OCI-LY3 (cell line): ENCODE data around the gene FOXJ3.

Experiments used
- H2AFZ ChIP-seq: fragments of 200-600, 300-600 bp; shearing (Covaris generic); 2 replicates; pipeline ENCODE4 v1.6.0; 2014; ENCODE audit warnings: antibody characterized with exemption, low read depth, low read length
- H3K27ac ChIP-seq: fragments of 200-600, 300-600 bp; sonication (generic); 2 replicates; pipeline ENCODE4 v1.5.1; 2014; ENCODE audit warnings: mild to moderate bottlenecking, low read length, moderate library complexity, mixed read lengths
- H3K27me3 ChIP-seq: fragments of 200-600, 300-600 bp; sonication (generic); 2 replicates; pipeline ENCODE4 v1.6.1; 2014; ENCODE audit warnings: low read depth, low read length, mixed read lengths
- H3K36me3 ChIP-seq: fragments of 200-600, 300-600 bp; sonication (generic); replicated peaks from 2 replicates; pipeline ENCODE3; 2014; ENCODE audit warnings: low read depth, low read length, mixed read lengths
- H3K4me1 ChIP-seq: fragments of 300-600, 200-600 bp; sonication (generic); 2 replicates; pipeline ENCODE4 v1.6.1; 2014; ENCODE audit warnings: low read length, mixed read lengths
- H3K4me2 ChIP-seq: fragments of 200-600, 300-600 bp; sonication (generic); 2 replicates; pipeline ENCODE4 v1.6.1; 2014; ENCODE audit warnings: low read length, mixed read lengths
- H3K4me3 ChIP-seq: fragments of 300-600, 200-600 bp; sonication (generic); 2 replicates; pipeline ENCODE4 v1.5.1; 2014; ENCODE audit warnings: antibody characterized with exemption, mild to moderate bottlenecking, low read length, moderate library complexity
- H3K79me2 ChIP-seq: fragments of 300-600, 200-600 bp; shearing (Covaris generic); 2 replicates; pipeline ENCODE4 v1.6.1; 2014; ENCODE audit warnings: mild to moderate bottlenecking, low read length, mixed read lengths
- H3K9ac ChIP-seq: fragments of 300-600, 200-600 bp; shearing (Covaris generic); 2 replicates; pipeline ENCODE4 v1.6.0; 2014; ENCODE audit warnings: mild to moderate bottlenecking, low read length, moderate library complexity
- H3K9me3 ChIP-seq: fragments of 200-600, 300-600 bp; shearing (Covaris generic); 2 replicates; pipeline ENCODE4 v1.6.1; 2014; ENCODE audit warnings: low read length, mixed read lengths; ENCODE audit not compliant: insufficient read depth
- H4K20me1 ChIP-seq: fragments of 200-600, 300-600 bp; sonication (generic); 2 replicates; pipeline ENCODE4 v1.6.1; 2016; ENCODE audit warnings: low read length, mixed read lengths; ENCODE audit not compliant: insufficient read depth
- EZH2phosphoT487 ChIP-seq: fragments of 200-600 bp; shearing (Covaris generic); IDR thresholded peaks from 2 replicates; pipeline ENCODE4 v1.6.1; 2018; ENCODE audit warnings: antibody characterized with exemption, mixed run types, low read depth
- TF ChIP-seq, protein P1 (sequence below): fragments of 200-600, 300-600 bp; sonication (generic); IDR thresholded peaks from 2 replicates; pipeline ENCODE4 v1.5.1; 2014; ENCODE audit warnings: antibody characterized with exemption, low read length, low read depth

Gene FOXJ3

DNA sequence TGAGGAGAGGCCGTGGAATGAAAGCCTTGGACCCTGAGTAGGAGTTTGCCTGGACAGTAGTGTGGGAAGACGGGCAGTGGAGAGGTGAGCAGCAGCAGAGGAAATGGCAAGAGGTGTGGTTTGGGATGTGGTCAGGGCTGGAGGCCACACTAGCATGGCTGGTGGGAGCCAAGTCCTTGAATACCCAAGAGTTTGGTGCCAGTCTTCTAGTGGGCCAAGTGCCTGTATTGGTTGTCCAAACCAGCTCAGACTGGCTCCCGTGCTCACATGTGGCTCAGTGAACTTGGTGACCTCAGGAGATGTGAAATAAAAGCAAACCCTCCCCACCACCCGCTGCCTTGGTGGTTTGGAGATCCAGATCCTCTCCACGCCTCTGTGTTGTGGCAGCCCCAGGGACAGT is 172.9 kb downstream of the FOXJ3 start:
- H3K9ac ChIP-seq = no peak overlapping the region
- no peak overlapping the region for H2AFZ ChIP-seq
- H3K27me3 ChIP-seq = no peaks in the 10 kb centered on the region
- no peak overlapping the region for H3K27ac ChIP-seq
- peaks cover 20% of the 10 kb centered on the region; the same call in 1 of the 2 replicates for H3K4me1 ChIP-seq
- H3K36me3 ChIP-seq = no peaks in the 10 kb centered on the region
- H3K4me3 ChIP-seq = no peak overlapping the region
- H3K9me3 ChIP-seq = peaks cover 7% of the 10 kb centered on the region; the same call in 1 of the 2 replicates
- no peaks in the 10 kb centered on the region for H3K79me2 ChIP-seq
- H3K4me2 ChIP-seq = no peak overlapping the region
- TF ChIP-seq, protein P1, sequence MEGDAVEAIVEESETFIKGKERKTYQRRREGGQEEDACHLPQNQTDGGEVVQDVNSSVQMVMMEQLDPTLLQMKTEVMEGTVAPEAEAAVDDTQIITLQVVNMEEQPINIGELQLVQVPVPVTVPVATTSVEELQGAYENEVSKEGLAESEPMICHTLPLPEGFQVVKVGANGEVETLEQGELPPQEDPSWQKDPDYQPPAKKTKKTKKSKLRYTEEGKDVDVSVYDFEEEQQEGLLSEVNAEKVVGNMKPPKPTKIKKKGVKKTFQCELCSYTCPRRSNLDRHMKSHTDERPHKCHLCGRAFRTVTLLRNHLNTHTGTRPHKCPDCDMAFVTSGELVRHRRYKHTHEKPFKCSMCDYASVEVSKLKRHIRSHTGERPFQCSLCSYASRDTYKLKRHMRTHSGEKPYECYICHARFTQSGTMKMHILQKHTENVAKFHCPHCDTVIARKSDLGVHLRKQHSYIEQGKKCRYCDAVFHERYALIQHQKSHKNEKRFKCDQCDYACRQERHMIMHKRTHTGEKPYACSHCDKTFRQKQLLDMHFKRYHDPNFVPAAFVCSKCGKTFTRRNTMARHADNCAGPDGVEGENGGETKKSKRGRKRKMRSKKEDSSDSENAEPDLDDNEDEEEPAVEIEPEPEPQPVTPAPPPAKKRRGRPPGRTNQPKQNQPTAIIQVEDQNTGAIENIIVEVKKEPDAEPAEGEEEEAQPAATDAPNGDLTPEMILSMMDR = no peak
- TF ChIP-seq EZH2phosphoT487 = no peak
- H4K20me1 ChIP-seq = no peaks in the 10 kb centered on the region

DNA sequence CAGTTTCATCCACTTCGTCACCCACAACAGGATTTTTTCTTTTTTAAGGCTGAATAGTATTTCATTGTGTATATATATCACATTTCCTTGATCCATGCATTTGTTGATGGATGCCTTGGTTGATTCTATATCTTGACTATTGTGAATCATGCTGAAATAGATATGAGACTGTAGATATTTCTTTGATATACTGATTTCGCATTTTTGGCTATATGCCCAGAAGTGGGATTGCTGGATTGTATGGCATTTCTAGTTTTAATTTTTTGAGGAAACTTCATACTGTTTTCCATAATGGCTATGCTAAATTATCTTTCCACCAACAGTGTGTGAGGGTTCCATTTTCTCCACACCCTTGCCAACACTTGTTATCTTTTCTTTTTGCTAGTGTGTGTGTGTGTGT is 176.8 kb downstream of the FOXJ3 start:
- peaks cover 15% of the 10 kb centered on the region; the same call in 1 of the 2 replicates for H3K4me1 ChIP-seq
- H3K9me3 ChIP-seq = peaks cover 7% of the 10 kb centered on the region; the same call in 1 of the 2 replicates
- no peak overlapping the region for H3K27ac ChIP-seq
- TF ChIP-seq, protein P1 = no peak
- TF ChIP-seq EZH2phosphoT487 = no peak
- H3K79me2 ChIP-seq = no peaks in the 10 kb centered on the region
- no peaks in the 10 kb centered on the region for H3K36me3 ChIP-seq
- H2AFZ ChIP-seq = no peak overlapping the region
- H3K9ac ChIP-seq = no peak overlapping the region
- no peaks in the 10 kb centered on the region for H4K20me1 ChIP-seq
- H3K4me3 ChIP-seq = no peak overlapping the region
- no peak overlapping the region for H3K4me2 ChIP-seq
- H3K27me3 ChIP-seq = no peaks in the 10 kb centered on the region

DNA sequence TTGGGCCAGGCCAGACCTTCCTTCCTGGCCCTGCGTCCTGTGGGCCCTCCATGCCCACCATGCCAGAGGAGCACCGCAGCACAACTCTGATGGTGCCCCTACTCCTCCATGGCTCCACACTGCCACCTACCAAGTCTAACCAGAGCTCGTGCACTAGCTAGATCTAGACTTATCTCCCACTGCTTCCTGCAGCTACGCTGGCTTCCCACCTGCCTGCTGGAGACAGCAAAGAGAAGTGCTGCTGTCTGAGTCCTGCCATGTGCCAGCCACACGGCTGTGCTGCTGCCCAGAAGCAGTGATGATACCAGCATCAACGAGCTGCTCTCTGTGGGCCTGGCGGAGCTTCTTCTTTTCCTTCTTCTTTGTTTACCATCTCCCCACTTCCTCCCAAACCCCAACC is 177.4 kb downstream of the FOXJ3 start:
- H3K79me2 ChIP-seq = no peaks in the 10 kb centered on the region
- peak overlapping the region; percentile 21; the same call in 1 of the 2 replicates for H3K4me2 ChIP-seq
- no peaks in the 10 kb centered on the region for H4K20me1 ChIP-seq
- no peaks in the 10 kb centered on the region for H3K27me3 ChIP-seq
- peak overlapping the region; percentile 78; the same call in 1 of the 2 replicates for H2AFZ ChIP-seq
- peaks cover 15% of the 10 kb centered on the region; the same call in 1 of the 2 replicates for H3K4me1 ChIP-seq
- no peak overlapping the region for H3K4me3 ChIP-seq
- H3K9ac ChIP-seq = no peak overlapping the region
- H3K36me3 ChIP-seq = no peaks in the 10 kb centered on the region
- TF ChIP-seq EZH2phosphoT487 = no peak
- TF ChIP-seq, protein P1 = peak; percentile 60
- peaks cover 7% of the 10 kb centered on the region; the same call in 1 of the 2 replicates for H3K9me3 ChIP-seq
- no peak overlapping the region for H3K27ac ChIP-seq

DNA sequence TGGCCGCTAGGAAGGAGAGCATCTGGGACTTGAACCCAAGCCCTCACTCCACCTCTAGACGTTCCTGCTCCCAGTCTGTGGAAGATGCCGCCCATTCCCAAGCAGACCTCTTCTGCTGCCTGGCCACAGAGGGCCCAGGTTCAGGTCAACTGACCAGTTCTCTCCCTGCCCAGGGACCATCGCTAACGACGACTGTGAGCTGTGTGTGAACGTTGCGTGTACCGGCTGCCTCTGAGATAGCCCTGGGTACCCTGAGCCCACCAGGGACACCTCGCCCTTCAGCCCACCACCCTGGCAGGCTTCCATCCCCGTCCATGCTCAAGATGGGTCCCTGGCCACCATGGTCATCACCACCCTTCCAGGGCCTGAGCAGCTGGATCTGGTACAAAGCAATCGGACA is 179.7 kb downstream of the FOXJ3 start:
- peaks cover 2% of the 10 kb centered on the region; the same call in 1 of the 2 replicates for H3K9me3 ChIP-seq
- peaks cover 9% of the 10 kb centered on the region; the same call in 1 of the 2 replicates for H3K4me1 ChIP-seq
- TF ChIP-seq, protein P1 = no peak
- no peak for TF ChIP-seq EZH2phosphoT487
- no peak overlapping the region for H3K27ac ChIP-seq
- no peaks in the 10 kb centered on the region for H3K79me2 ChIP-seq
- H3K27me3 ChIP-seq = no peaks in the 10 kb centered on the region
- no peak overlapping the region for H3K4me2 ChIP-seq
- no peaks in the 10 kb centered on the region for H4K20me1 ChIP-seq
- no peaks in the 10 kb centered on the region for H3K36me3 ChIP-seq
- H3K4me3 ChIP-seq = no peak overlapping the region
- H2AFZ ChIP-seq = no peak overlapping the region
- no peak overlapping the region for H3K9ac ChIP-seq
